ENCODE data around the gene GREB1.

- TF ChIP-seq ELF4 (IDR thresholded peaks at IDR 0.05) = no peak
- no peak for TF ChIP-seq TARDBP (IDR thresholded peaks at IDR 0.05)
- no peak for TF ChIP-seq L3MBTL2 (conservative IDR thresholded peaks at IDR 0.05)
- TF ChIP-seq FOXK2 (IDR thresholded peaks at IDR 0.05) = no peak
- TF ChIP-seq SP1 (IDR thresholded peaks at IDR 0.05) = no peak
Measured at GRCh38 chr2:11539317-11540147, 5.7 kb downstream of the GREB1 start.

Measured in HEK293T (cell line).